ENCODE results near the gene MTCL1. TPM values are rescaled to one million over a fixed set of nuclear protein-coding genes. Genes with fewer than 3 reads are reported as not detected.

MTCL1 gene
- total RNA-seq, 1 donor from 2014 or later = 15.9 TPM

DNA sequence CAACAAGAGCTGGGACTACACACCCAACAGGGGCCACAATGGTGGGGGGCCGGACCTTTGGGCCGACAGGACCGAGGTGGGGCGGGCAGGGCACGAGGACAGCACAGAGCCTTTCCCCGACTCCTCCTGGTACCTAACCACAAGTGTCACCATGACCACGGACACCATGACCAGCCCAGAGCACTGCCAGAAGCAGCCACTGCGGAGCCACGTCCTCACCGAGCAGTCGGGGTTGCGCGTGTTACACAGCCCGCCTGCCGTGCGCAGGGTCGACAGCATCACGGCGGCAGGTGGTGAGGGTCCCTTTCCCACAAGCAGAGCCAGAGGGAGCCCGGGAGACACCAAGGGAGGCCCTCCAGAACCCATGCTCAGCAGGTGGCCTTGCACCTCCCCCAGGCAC, 119.5 kb downstream of the MTCL1 start:
- DNase-seq (ENCODE audit: low spot score in 2 of 2) (no peak), FAIRE-seq (no peak)

DNA sequence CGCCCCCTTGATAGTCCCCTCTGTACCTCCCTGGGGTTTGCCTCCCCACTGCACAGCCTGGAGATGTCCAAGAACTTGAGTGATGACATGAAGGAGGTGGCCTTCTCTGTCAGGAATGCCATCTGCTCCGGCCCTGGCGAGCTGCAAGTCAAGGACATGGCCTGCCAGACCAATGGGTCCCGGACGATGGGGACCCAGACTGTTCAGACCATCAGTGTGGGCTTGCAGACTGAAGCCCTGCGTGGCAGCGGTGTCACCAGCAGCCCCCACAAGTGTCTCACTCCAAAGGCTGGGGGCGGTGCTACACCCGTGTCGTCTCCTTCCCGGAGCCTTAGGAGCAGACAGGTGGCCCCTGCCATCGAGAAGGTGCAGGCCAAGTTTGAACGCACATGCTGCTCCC, 119.9 kb downstream of the MTCL1 start:
- FAIRE-seq (no peak), DNase-seq (ENCODE audit: low spot score in 2 of 2) (no peak)

DNA sequence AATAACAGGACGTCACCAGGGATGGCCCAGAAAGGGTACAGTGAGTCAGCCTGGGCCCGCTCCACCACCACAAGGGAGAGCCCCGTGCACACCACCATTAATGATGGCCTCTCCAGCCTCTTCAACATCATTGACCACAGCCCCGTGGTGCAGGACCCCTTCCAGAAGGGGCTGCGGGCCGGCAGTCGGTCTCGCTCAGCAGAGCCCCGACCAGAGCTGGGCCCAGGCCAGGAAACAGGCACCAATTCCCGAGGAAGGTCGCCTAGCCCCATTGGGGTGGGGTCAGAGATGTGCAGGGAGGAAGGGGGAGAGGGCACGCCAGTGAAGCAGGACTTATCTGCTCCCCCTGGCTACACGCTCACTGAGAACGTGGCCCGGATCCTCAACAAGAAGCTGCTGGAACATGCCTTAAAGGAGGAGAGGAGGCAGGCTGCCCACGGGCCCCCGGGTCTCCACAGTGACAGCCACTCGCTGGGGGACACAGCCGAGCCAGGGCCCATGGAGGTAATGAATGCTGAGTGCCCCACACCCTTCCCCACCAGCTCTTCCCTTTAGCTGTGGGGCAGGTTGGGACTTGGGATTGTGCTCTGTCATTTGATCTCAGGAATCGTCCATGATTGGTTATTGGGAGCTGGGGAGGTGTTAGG, 120.5 kb downstream of the MTCL1 start:
- DNase-seq (ENCODE audit: low spot score in 2 of 2) = no peak
- FAIRE-seq = no peak

DNA sequence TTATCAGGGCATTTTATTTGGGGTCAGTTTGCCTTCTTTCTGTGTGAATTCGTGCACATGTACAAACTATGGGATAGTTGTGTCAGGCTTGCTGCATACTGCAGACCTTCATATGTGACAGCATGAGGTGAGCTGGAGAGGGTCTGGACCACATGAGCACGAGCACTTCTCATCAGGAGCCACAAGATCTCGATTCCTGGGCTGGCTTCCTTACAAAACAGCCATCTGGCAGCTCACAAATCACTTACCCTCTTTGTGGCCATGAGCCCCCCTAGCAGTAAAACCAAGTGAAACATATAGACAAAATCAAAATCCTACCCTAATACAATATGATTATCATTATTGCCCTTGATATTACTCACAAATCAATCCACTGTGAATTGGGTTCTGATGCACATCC, 121.2 kb downstream of the MTCL1 start:
- DNase-seq (ENCODE audit: low spot score in 2 of 2) = no peak
- FAIRE-seq = no peak

DNA sequence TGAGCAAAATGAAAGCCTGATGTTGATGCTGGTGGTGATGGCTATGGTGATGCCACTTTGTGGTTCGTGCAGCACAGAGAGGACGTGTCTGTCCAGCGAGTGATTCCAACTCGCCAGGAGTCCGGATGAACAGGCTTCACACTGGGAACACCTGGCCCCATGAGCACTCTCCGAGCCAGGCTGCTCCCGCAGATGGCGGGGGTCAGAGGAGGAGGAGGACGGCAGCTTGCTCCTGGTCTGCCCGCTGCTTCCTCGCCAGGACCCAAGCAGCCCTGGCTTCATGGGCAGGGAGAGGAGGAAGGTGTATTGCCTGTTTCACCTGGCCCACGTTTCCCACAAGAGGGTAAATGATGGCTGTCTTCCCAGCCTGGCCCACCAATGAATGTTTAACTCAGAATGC, 121.6 kb downstream of the MTCL1 start:
- DNase-seq (ENCODE audit: low spot score in 2 of 2) (no peak), FAIRE-seq (no peak)

DNA sequence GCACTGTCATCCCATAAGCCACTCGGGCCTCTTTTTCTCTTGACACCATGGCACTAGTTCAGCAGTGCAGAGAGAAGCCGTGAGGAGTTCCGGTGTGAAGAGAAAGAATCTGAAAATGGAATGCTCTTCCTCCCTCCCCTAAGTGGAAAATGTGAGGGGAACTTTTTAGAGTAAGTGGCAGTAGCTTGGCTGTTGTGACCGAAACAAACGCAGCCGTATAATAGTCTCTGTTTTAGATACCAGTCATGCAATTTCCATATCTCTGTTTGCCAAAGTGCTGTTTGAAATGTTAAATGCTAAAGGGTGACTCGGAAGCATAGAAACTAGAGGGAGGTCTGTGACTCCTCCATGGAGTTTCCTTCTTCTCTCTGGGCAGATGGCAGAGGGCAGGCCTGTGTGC, 122.9 kb downstream of the MTCL1 start:
- DNase-seq (ENCODE audit: low spot score in 2 of 2) (no peak), FAIRE-seq (no peak)

DNA sequence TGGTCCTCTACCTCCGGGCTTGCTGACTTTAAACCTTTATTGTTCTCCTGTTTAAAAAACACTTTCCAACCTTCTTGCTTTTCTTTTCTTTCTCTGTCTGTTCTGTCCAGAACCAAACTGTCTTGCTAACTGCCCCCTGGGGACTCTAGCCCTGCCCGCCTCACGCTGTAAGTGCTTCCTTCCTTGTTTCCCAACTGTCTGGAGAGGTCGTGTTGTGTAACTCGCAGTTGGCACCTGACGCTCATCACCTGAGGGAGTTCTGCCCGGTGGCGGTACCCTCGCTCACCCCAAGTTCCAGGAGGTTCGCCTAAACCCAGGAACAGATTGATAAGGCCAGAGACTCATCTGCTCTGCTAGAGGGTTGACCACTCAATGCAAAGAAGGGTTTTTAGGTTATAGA, 123.4 kb downstream of the MTCL1 start:
- no peak for DNase-seq (ENCODE audit: low spot score in 2 of 2)
- FAIRE-seq = no peak

DNA sequence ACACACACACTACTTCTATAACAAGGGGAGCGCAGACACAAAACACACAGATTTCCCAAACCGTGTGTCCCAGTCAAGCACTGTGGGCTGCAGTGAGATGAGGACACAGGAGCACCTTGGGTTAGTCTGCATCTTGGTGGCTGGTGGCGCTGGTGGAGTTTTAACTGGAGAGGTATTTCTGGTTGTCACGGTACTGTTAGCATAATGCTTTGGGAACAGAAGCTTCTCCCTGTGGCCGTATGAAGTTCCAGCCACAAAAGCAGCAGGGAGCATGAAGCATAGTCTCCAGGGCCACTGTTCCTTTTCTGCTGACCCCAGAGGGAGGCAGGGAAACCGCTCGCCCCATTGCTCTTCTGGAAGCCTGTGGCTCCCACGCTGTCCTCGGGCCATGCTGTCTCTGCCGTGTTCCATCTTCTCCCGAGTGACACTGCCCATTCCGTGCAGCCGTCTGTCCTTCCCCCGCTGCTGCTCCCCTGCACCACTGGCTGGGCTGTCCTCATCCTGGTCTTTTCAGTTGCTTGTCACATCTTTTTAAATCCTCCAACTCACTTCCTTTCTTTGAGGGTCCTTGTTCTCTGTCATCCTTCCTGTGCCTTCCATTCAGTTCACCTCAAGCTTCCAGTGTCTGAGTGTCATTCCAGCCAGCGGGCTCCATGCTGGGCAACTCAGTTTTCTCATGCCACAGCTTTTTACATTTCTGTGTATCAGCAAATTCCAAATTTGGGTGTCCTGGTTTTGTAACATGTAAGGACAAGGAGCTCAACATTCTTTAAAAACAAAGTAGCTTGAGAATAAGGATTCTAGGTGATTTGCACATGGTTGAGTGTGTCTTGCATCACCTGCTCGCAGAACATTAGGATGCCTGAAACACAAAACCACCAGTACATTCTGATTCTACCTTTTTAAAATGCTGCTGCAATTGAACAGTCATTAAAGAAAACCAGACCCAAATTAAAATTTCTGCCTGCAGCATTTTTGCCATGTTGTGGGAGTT, 125.0 kb downstream of the MTCL1 start:
- DNase-seq (ENCODE audit: low spot score in 2 of 2) = no peak
- FAIRE-seq = no peak

DNA sequence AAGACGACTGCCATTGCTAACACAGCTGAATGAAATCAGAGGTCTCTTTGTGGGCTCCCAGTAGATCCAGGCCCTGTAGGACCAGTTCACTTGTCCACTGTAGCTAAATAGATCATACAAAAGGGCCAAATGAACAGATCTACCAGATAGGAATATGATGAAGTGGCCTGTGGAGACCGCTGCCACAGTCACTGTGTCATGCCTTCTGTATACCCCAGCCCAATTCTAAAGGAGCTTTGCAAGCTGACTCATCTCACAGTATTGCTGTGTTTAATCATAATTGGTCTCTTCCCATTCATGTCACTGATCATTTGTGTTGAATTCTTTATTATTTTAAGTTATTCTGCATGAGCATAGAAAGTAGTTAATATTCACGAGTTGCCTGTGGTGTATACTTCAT, 125.8 kb downstream of the MTCL1 start:
- DNase-seq (ENCODE audit: low spot score in 2 of 2) (no peak), FAIRE-seq (no peak)

DNA sequence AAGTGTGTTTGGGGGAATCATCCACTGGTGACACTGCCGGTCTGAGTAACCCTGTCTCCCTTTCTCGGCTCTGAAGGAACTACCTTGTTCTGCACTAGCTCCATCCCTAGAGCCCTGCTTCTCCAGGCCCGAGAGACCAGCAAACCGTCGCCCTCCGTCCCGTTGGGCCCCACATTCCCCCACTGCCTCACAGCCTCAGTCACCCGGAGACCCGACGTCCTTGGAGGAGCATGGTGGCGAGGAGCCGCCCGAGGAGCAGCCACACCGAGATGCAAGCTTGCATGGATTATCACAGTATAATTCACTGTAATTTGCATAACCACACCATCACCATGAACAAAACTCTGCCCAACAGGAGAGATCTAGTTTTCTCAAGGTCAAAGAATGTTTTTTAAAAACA, 126.2 kb downstream of the MTCL1 start:
- FAIRE-seq = no peak
- DNase-seq (ENCODE audit: low spot score in 2 of 2) = no peak

DNA sequence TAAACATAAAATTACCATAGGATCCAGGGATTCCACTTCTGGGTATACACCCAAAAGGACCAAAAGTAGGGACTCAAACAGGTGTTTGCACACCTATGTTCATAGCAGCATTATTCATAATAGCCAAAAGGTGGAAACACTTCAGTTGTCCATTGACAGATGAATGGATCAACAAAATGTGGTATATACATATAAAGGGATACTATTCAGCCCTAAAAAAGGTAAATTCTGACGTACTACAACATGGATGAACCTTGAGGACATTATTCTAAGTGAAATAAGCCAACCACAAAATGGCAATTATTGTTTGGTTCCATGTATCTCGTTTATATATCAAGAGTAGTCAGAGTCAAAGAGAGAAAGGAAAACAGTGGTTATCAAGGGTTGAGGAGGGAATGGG, 128.1 kb downstream of the MTCL1 start:
- DNase-seq (ENCODE audit: low spot score in 2 of 2) (no peak), FAIRE-seq (no peak)

DNA sequence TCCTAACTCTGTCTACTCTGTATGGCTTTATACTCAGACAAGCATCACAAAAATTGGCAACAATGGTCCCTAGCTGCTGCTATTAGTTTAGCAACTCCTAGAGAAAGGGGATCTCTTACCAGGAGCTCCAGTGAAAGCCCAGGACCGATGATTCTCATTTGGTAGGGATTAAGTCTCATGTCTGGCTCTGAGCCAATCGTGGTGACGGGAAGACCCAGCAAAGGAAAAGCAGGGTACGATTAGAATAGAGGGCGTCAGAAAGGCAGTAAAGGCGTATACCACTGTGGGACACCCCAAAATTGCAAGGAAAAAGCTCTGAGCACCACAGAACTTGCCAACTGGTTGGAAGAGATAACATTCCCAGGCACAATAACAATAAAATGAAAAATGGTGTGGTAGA, 129.5 kb downstream of the MTCL1 start:
- FAIRE-seq (no peak), DNase-seq (ENCODE audit: low spot score in 2 of 2) (no peak)

DNA sequence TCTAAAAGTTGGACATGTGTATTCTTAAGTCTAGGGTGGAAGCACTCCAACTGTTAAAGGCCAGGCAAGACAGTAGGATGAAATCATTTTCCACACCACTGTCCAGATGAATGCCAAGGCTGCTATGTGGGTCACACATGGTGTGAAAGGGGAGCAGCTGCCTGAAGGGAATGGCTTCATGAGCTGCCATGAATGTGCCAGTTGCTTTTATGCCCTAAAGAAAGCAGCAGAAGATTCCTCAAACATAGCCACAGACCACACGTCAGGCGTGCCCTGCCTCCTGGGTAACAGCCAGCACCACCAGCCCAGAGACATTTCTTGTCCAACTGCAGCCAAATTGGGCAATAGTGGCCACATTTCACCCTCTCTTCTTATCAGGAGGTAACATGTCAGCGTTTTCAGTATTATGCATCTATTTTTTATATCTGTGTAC, 130.2 kb downstream of the MTCL1 start:
- no peak for FAIRE-seq
- DNase-seq (ENCODE audit: low spot score in 2 of 2) = no peak

DNA sequence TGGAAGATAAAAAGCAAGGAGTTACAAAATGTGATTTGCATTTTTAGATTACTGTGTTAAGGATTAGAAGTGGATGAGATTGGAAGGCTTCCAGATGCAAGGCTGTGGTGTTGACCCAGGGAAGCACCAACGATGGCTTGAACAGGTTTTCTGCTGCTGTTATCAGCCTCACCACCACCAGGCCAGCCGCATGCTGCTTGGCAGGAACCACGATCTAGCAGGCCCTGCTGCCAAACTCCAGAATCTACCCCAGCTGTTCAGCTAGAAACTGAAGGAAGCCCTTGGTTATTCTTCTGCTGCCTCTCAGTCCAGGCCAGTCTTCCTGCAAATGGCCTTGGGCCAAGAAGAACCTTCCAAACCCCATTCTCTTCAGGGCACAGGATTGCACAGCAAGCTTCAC, 133.9 kb downstream of the MTCL1 start:
- FAIRE-seq (no peak), DNase-seq (ENCODE audit: low spot score in 2 of 2) (no peak)

DNA sequence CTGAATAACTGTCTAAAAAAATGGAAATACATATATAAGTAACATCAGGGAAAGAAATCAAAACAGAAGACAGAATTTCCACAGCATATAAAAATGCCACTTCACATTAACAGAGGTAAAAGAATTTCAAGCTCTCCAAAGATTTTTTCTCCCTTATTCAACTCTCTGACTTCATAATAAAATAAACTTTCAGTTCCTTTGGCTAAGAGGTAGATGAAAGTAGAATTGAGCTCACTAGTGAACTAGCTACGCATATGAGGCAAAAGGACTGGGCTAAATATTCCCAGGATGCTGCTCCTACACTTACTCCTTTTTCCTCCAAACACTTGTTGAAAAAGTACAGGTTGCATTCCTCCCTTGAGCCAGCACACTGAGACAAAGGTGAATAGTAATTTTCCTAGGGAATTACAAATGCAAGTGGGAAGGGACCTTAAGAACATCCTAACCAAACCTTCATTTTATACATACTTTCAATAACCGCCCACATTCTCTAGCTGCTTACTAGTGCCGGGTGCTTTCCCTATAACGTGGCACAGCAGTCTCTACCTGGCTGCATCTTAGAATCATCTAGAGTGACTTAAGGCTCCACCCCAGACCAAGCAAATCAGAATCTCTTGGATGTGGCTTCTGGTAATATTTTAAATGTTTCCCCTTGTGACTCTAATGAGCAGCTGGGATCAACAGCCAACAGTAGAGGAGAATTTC, 136.6 kb downstream of the MTCL1 start:
- FAIRE-seq (no peak), DNase-seq (ENCODE audit: low spot score in 2 of 2) (no peak)

DNA sequence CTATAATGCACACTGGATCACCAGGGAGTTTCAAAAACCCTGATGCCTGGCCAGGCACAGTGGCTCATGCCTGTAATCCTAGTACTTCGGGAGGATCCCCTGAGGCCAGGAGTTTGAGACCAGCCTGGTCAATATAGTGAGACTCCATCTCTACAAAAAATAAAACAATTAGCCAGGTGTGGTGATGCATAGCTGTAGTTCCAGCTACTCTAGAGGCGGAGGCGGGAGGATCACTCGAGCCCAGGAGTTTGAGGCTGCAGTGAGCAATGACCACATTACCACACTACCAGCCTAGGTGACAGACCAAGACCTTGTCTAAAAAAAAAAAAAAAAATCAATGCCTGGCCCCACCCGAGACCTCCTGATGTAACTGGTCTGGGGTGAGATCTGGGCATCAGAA, 137.2 kb downstream of the MTCL1 start:
- no peak for DNase-seq (ENCODE audit: low spot score in 2 of 2)
- FAIRE-seq = no peak

DNA sequence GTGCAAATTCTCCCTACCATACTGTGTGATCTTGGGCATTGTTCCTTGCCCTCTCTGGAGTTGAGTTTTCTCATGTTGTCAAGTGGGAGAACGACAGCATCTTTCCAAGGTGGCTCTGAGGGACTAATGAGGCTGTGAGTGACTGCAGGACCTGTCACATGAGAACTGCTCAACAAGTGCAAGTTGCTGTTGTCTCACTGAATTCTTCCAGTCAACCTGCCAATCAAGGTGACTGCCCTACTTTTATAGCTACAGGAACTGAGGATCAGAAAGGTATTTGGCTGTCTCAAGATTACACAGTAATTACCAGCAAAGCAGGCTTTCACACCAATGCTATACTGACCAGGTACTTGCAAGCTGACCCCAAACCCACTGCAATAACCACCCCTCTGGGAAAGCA, 137.6 kb downstream of the MTCL1 start:
- FAIRE-seq = no peak

DNA sequence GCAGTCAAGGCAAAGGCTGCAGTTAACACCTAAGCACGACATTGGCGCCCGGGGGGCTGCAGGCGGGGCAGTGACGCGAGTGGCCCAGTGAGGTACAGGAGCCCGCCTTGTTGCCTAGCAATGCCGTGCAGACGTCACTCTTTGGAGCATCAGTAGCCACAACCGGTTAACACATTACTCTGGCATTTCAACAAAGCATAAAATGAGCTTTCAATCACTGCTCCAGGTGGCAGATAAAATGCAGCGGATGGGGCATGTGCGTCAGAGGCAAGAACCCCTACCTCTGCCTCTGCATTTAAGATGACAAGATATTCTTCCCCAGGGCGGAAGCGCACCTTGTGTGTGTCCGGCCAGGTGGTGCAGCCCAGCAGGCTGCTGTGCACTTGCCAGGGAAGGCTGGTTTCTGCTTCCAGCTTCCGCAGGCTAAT, 139.4 kb downstream of the MTCL1 start:
- no peak for DNase-seq (ENCODE audit: low spot score in 2 of 2)

More for the DNA sequence above, 137.6 kb downstream of the MTCL1 start:
- DNase-seq (ENCODE audit: low spot score in 2 of 2) = no peak

DNA sequence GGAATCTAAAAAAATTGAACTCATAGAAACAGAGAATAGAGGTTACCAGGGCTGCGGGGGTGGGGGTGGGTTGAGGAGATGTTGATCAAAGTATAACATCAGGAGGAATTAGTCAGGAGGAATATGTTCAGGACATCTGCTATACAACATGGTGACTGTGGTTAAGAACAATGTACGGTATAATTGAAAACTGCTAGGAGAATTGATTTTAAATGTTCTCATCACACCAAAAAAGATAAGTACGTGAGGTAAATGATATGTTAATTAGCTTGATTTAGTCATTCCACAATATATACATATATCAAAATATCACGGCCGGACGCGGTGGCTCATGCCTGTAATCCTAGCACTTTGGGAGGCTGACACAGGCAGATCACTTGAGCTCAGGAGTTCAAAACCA, 140.2 kb downstream of the MTCL1 start:
- no peak for FAIRE-seq
- no peak for DNase-seq (ENCODE audit: low spot score in 2 of 2)

More for the DNA sequence above, 139.4 kb downstream of the MTCL1 start:
- no peak for FAIRE-seq

DNA sequence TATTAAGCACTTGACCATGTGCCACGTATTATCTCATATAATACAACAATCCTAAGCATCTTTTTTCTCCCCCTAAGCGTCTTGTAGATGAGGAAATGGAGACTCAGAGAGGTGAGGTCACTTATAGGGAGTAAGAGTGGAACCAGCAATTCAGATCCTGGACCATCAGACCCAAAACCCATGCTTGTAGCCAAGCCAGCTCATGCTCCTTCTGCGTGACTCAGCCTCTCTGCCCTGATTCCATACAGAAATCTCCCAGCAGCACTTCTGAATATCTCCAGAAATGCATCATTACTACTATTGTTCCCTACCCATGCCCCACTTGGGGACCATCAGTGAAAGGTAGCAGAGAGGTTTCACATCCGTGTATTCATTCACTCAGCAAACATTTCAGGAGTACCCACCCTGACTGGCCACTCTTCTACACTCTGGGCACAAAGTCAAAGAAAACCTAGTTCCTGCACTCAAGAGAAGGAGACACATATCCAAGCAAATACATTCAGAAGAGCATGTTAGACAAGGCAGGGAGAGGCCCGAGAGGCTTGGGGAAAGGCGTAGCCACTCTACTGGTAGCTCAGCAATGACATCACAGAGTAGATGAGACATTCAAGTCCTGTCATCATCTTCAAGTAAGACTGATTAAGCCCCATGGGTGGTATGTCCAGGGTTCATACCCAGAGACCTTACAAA, 141.9 kb downstream of the MTCL1 start:
- FAIRE-seq (no peak), DNase-seq (ENCODE audit: low spot score in 2 of 2) (no peak)

DNA sequence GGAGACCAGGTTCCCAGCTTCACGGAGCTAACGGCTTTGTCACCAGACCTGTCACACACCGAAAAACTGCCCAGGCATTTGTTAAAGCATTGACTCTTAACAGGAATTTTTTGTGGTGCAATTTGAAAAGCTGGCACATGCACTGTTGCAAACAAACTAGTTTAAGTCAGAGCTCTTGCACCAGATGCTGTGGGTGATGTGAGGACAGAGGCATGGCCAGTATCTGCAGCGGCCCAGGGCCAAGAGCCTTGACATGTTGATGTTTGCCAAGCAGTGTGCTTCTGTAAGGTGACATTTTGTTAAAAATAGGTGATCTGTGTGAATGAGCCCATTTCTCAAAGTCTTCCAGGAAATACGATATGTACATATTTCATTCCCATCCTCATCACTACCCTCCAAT, 142.5 kb downstream of the MTCL1 start:
- FAIRE-seq (no peak), DNase-seq (ENCODE audit: low spot score in 2 of 2) (no peak)

Data from frontal cortex (tissue), 4 donors.